Hepatocyte (in vitro differentiated cells): Measurements from ENCODE around the gene CSNK2B.

ENCODE experiments used
- EZH2 ChIP-seq: fragments of 200-600 bp; sonication (generic); IDR thresholded peaks from 2 replicates; pipeline ENCODE4 v1.6.1; 2016; ENCODE audit warnings: antibody characterized with exemption, mild to moderate bottlenecking, borderline replicate concordance
- EZH2phosphoT487 ChIP-seq: fragments of 200-600 bp; sonication (generic); IDR thresholded peaks from one replicate; pipeline ENCODE4 v1.6.1; 2018; ENCODE audit warnings: antibody characterized with exemption, mild to moderate bottlenecking, low read depth, moderate library complexity; ENCODE audit not compliant: unreplicated experiment, severe bottlenecking
- TF ChIP-seq, protein P1 (sequence below): fragments of 200-600 bp; sonication (generic); IDR thresholded peaks from 2 replicates; pipeline ENCODE4 v1.5.1; 2016; ENCODE audit warnings: antibody characterized with exemption, mild to moderate bottlenecking; ENCODE audit not compliant: poor library complexity

DNA sequence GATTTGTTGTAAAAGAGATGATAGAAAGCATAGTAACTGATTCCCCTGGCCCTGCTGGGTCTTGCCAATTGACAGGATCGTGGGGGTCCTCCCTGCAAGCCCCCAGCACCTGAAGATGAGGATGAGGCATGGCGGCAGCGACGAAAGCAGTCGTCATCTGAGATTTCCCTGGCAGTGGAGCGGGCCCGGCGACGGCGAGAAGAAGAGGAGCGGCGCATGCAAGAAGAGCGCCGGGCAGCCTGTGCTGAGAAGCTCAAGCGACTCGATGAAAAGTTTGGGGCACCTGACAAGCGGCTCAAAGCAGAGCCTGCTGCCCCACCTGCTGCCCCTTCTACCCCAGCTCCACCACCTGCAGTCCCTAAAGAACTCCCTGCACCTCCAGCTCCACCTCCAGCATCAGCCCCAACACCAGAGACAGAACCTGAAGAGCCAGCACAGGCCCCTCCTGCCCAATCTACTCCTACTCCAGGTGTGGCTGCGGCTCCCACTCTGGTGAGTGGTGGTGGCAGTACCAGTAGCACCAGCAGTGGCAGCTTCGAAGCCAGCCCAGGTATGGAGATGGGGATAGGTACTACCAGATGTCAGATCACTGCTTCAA, 38.1 kb upstream of the CSNK2B start:
- TF ChIP-seq, protein P1, sequence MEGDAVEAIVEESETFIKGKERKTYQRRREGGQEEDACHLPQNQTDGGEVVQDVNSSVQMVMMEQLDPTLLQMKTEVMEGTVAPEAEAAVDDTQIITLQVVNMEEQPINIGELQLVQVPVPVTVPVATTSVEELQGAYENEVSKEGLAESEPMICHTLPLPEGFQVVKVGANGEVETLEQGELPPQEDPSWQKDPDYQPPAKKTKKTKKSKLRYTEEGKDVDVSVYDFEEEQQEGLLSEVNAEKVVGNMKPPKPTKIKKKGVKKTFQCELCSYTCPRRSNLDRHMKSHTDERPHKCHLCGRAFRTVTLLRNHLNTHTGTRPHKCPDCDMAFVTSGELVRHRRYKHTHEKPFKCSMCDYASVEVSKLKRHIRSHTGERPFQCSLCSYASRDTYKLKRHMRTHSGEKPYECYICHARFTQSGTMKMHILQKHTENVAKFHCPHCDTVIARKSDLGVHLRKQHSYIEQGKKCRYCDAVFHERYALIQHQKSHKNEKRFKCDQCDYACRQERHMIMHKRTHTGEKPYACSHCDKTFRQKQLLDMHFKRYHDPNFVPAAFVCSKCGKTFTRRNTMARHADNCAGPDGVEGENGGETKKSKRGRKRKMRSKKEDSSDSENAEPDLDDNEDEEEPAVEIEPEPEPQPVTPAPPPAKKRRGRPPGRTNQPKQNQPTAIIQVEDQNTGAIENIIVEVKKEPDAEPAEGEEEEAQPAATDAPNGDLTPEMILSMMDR = no peak
- no peak for TF ChIP-seq EZH2
- no peak for TF ChIP-seq EZH2phosphoT487
